ENCODE data around the gene P2RX7. TPM values are rescaled to one million over a fixed set of nuclear protein-coding genes. Genes with fewer than 3 reads are reported as not detected.

Gene P2RX7
- total RNA-seq, 1 experiment from 2014 or later, result 0.23 TPM

- Histone ChIP-seq H3K4me3 (ENCODE audit: low read depth in 2 of 2, low read length in 2 of 2) (no peak overlapping the region), H3K27ac (ENCODE audit: low read length) (no peak overlapping the region), H3K27me3 (ENCODE audit: control insufficient read depth, insufficient read depth, low read length) (no peaks in the 10 kb centered on the region), H3K36me3 (ENCODE audit: control insufficient read depth, insufficient read depth, low read length) (no peaks in the 10 kb centered on the region), H3K9me3 (ENCODE audit: control insufficient read depth, insufficient read depth, low read depth, low read length) (no peaks in the 10 kb centered on the region), H3K4me1 (ENCODE audit: control insufficient read depth, insufficient read depth, low read length) (0 out of 2 replicates have a peak, but pooled peaks cover 3% of the 10 kb centered on the region)
- in situ Hi-C loops (cut with HindIII; ENCODE audit: low pct_unique_long_range_greater_than_20kb, low sequenced_read_pairs) (no loop called here), intact Hi-C loops (cut with micrococcal nuclease; ENCODE audit: unreplicated experiment) (no loop called here)
- DNase-seq (ENCODE audit: low read depth, low spot score) (no peak), ATAC-seq (no peak)
- TF ChIP-seq CTCF (IDR thresholded peaks at IDR 0.05) (no peak), SIN3A (IDR thresholded peaks at IDR 0.05; ENCODE audit: borderline replicate concordance, insufficient read depth, low read depth, low read length) (no peak), TCF7L2 (IDR thresholded peaks at IDR 0.05; ENCODE audit: low read depth, low read length) (no peak), REST (IDR thresholded peaks at IDR 0.05; ENCODE audit: insufficient read depth in 1 of 2, low read depth in 2 of 2, low read length in 1 of 2) (no peak), POLR2AphosphoS5 (IDR thresholded peaks at IDR 0.05; ENCODE audit: low read depth, low read length) (no peak)
- ChIA-PET CTCF (interaction anchor here (0.7 kb wide), 1 partner anchor 1792 kb away, joined by 11 read pairs; no protein-coding TSS in a partner anchor), POLR2A (no interaction called here)
- no TSS peak for BruUV-seq (replicated peaks)
These were observed 85.1 kb downstream of the P2RX7 start for GRCh38 chr12:121217761-121218160.

GRCh38 chr12:121218588-121219352 lies 86.1 kb downstream of the P2RX7 start:
- ATAC-seq (no peak), DNase-seq (ENCODE audit: low read depth, low spot score) (no peak)
- Histone ChIP-seq H3K36me3 (ENCODE audit: control insufficient read depth, insufficient read depth, low read length) (no peaks in the 10 kb centered on the region), H3K27me3 (ENCODE audit: control insufficient read depth, insufficient read depth, low read length) (no peaks in the 10 kb centered on the region), H3K27ac (ENCODE audit: low read length) (no peak overlapping the region), H3K4me1 (ENCODE audit: control insufficient read depth, insufficient read depth, low read length) (0 out of 2 replicates have a peak, but pooled peaks cover 3% of the 10 kb centered on the region), H3K9me3 (ENCODE audit: control insufficient read depth, insufficient read depth, low read depth, low read length) (no peaks in the 10 kb centered on the region), H3K4me3 (ENCODE audit: low read depth in 2 of 2, low read length in 2 of 2) (no peak overlapping the region)
- ChIA-PET CTCF (no interaction called here), POLR2A (interaction anchor here (0.7 kb wide), 1 partner anchor 21 kb away, joined by 3 read pairs; no protein-coding TSS in a partner anchor)
- no TSS peak for BruUV-seq (replicated peaks)
- TF ChIP-seq SIN3A (IDR thresholded peaks at IDR 0.05; ENCODE audit: borderline replicate concordance, insufficient read depth, low read depth, low read length), result no peak
- no peak for TF ChIP-seq TCF7L2 (IDR thresholded peaks at IDR 0.05; ENCODE audit: low read depth, low read length)
- no peak for TF ChIP-seq REST (IDR thresholded peaks at IDR 0.05; ENCODE audit: insufficient read depth in 1 of 2, low read depth in 2 of 2, low read length in 1 of 2)
- TF ChIP-seq CTCF (IDR thresholded peaks at IDR 0.05), result no peak
- TF ChIP-seq POLR2AphosphoS5 (IDR thresholded peaks at IDR 0.05; ENCODE audit: low read depth, low read length), result no peak
- intact Hi-C loops (cut with micrococcal nuclease; ENCODE audit: unreplicated experiment) (no loop called here), in situ Hi-C loops (cut with HindIII; ENCODE audit: low pct_unique_long_range_greater_than_20kb, low sequenced_read_pairs) (no loop called here)

All from Panc1 (cell line).